CD14-positive monocyte (primary cell): ENCODE data around the gene KDM7A. TPM values are rescaled to one million over a fixed set of nuclear protein-coding genes. Genes with fewer than 3 reads are reported as not detected.

Source experiments
- DNase-seq, 3 donors: peaks; one replicate each; pipeline ENCODE4 v3.0.0-alpha.2; 2011 to 2022
- H2AFZ ChIP-seq: 2 replicates; pipeline ENCODE4 v1.6.0; 2012; ENCODE audit warnings: mild to moderate bottlenecking, low read depth, low read length, inconsistent platforms; ENCODE audit not compliant: insufficient read depth, poor library complexity, severe bottlenecking
- H3K27ac ChIP-seq, 2 donors: 1 replicate in 1 of 2; 2 replicates in 1 of 2; pipeline ENCODE4 v1.5.1; 2012 to 2013; ENCODE audit warnings: low read length in 2 of 2, control low read depth in 1 of 2, inconsistent platforms in 1 of 2, low read depth in 1 of 2, mild to moderate bottlenecking in 1 of 2
- H3K27me3 ChIP-seq, 2 donors: one replicate each; pipeline versions ENCODE4 v1.6.0 to v1.6.1; 2011 to 2013; ENCODE audit warnings: low read length in 2 of 2; ENCODE audit not compliant: control insufficient read depth in 2 of 2, insufficient read depth in 2 of 2
- H3K36me3 ChIP-seq, 2 donors: replicated peaks in 1 of 2; 1 replicate in 1 of 2; 2 replicates in 1 of 2; pipeline versions ENCODE4 v1.5.1 to v1.6.1; 2012 to 2013; ENCODE audit warnings: low read length in 2 of 2, control low read depth in 1 of 2, inconsistent platforms in 1 of 2, mild to moderate bottlenecking in 1 of 2; ENCODE audit not compliant: insufficient read depth in 2 of 2, control insufficient read depth in 1 of 2
- H3K4me1 ChIP-seq, 2 donors: 1 replicate in 1 of 2; 2 replicates in 1 of 2; pipeline versions ENCODE4 v1.5.1 to v1.6.1; 2012 to 2013; ENCODE audit warnings: low read length in 2 of 2, control low read depth in 1 of 2, inconsistent platforms in 1 of 2, mild to moderate bottlenecking in 1 of 2, moderate library complexity in 1 of 2; ENCODE audit not compliant: insufficient read depth in 2 of 2, control insufficient read depth in 1 of 2
- H3K4me2 ChIP-seq: replicated peaks from 2 replicates; pipeline ENCODE3; 2012; ENCODE audit warnings: low read length, moderate library complexity, mild to moderate bottlenecking; ENCODE audit not compliant: poor library complexity, severe bottlenecking; ENCODE audit errors: extremely low read depth
- H3K4me3 ChIP-seq, 3 experiments: fragments of 200-600 bp in 1 of 3; sonication (generic) in 1 of 3; replicated peaks in 1 of 3; 1 replicate in 2 of 3; 2 replicates in 1 of 3; pipeline ENCODE4 v1.5.1; 2011 to 2013; ENCODE audit warnings: low read length in 3 of 3, mild to moderate bottlenecking in 3 of 3, control low read depth in 2 of 3, low read depth in 2 of 3, inconsistent platforms in 1 of 3, moderate library complexity in 1 of 3
- H3K79me2 ChIP-seq: 2 replicates; pipeline ENCODE4 v1.6.0; 2012; ENCODE audit warnings: mild to moderate bottlenecking, control low read depth, inconsistent platforms, low read length, moderate library complexity; ENCODE audit not compliant: insufficient read depth
- H3K9ac ChIP-seq: 2 replicates; pipeline ENCODE4 v1.6.0; 2017; ENCODE audit warnings: low read length, mild to moderate bottlenecking; ENCODE audit not compliant: insufficient read depth, poor library complexity, severe bottlenecking
- H3K9me3 ChIP-seq, 2 donors: replicated peaks in 1 of 2; 1 replicate in 1 of 2; 2 replicates in 1 of 2; pipeline versions ENCODE4 v1.5.1 to v1.6.1; 2012 to 2013; ENCODE audit warnings: low read length in 2 of 2, control low read depth in 1 of 2; ENCODE audit not compliant: control insufficient read depth in 1 of 2, insufficient read depth in 1 of 2
- H4K20me1 ChIP-seq: 2 replicates; pipeline ENCODE4 v1.6.0; 2012; ENCODE audit warnings: mild to moderate bottlenecking, low read length, control low read depth, moderate library complexity; ENCODE audit not compliant: insufficient read depth
- H3K27ac Mint-ChIP-seq, 7 donors: one replicate each; pipeline ENCODE4 v1.8.0; 2020; ENCODE audit warnings: mild to moderate bottlenecking in 7 of 7, mixed read lengths in 7 of 7, moderate library complexity in 6 of 7, inconsistent platforms in 2 of 7
- H3K27me3 Mint-ChIP-seq, 3 donors: one replicate each; pipeline ENCODE4 v1.8.0; 2021 to 2022; ENCODE audit warnings: low read depth in 3 of 3, mild to moderate bottlenecking in 3 of 3, mixed read lengths in 3 of 3, moderate library complexity in 3 of 3, inconsistent platforms in 1 of 3
- H3K36me3 Mint-ChIP-seq, 2 donors: one replicate each; pipeline ENCODE4 v1.8.0; 2020; ENCODE audit warnings: mixed read lengths in 2 of 2, inconsistent platforms in 1 of 2, mild to moderate bottlenecking in 1 of 2
- H3K4me1 Mint-ChIP-seq: one replicate; pipeline ENCODE4 v1.8.0; 2020; ENCODE audit warnings: mild to moderate bottlenecking, mixed read lengths
- H3K4me3 Mint-ChIP-seq, 2 donors: one replicate each; pipeline ENCODE4 v1.8.0; 2020; ENCODE audit warnings: mild to moderate bottlenecking in 2 of 2, mixed read lengths in 2 of 2, moderate library complexity in 1 of 2
- H3K9me3 Mint-ChIP-seq, 7 donors: one replicate each; pipeline ENCODE4 v1.8.0; 2020 to 2022; ENCODE audit warnings: mixed read lengths in 7 of 7, mild to moderate bottlenecking in 6 of 7, moderate library complexity in 6 of 7, inconsistent platforms in 2 of 7
- CTCF ChIP-seq: fragments of 200-600 bp; IDR thresholded peaks from one replicate; pipeline ENCODE4 v1.8.0; 2022; ENCODE audit warnings: antibody characterized with exemption, mild to moderate bottlenecking
- WGBS: methylation state at CpG from one replicate; pipeline ENCODE4 v1.1.5; 2013; ENCODE audit warnings: missing lambda C conversion rate; ENCODE audit not compliant: insufficient coverage; 5-methylcytosine and 5-hydroxymethylcytosine counted together
- intact Hi-C, 2 donors: fragments of 100-400 bp; cut with micrococcal nuclease; formaldehyde crosslinking; loops; one replicate each; pipeline versions ENCODE4 v1.15.0 to v1.15.1; 2023
- polyA plus RNA-seq, 3 donors: library from polyadenylated mRNA; depleted of rRNA in 1 of 3; unstranded in 2 of 3; stranded (reverse) in 1 of 3; fragments of 300-500 nt in 2 of 3; fragments of >200 nt in 1 of 3; fragmentation: Illumina TruSeq in 2 of 3; gene quantifications; 1 replicate in 2 of 3; 2 replicates in 1 of 3; pipeline ENCODE4 v1.2.3, GENCODE V29; 2012 to 2021

The KDM7A gene
- polyA plus RNA-seq, 3 donors, result 4.9 to 37.9 (median 7.9) TPM

GRCh38 chr7:140126435-140127034 is 50.2 kb downstream of the KDM7A start:
- H3K27me3 Mint-ChIP-seq, result no peaks in the 10 kb centered on the region
- H3K4me2 ChIP-seq, result no peak overlapping the region
- peaks cover 75 to 89% of the 10 kb centered on the region in 2 donors for H3K36me3 Mint-ChIP-seq
- H3K27me3 ChIP-seq, result no peaks in the 10 kb centered on the region
- H3K27ac Mint-ChIP-seq, result no peak overlapping the region
- 100% methylated on average over 3 of the region's 6 CpGs for WGBS
- no peak for TF ChIP-seq CTCF
- H3K36me3 ChIP-seq, result peaks cover 92 to 97% of the 10 kb centered on the region in 2 donors
- H3K27ac ChIP-seq, result no peak overlapping the region
- intact Hi-C loops, result no loop called here
- H3K4me1 ChIP-seq, result no peaks in the 10 kb centered on the region
- no peak overlapping the region for H3K4me3 Mint-ChIP-seq
- H3K79me2 ChIP-seq, result no peaks in the 10 kb centered on the region
- no peak overlapping the region for H3K9ac ChIP-seq
- H3K4me3 ChIP-seq, result no peak overlapping the region
- no peaks in the 10 kb centered on the region for H3K4me1 Mint-ChIP-seq
- no peak for DNase-seq
- no peaks in the 10 kb centered on the region for H3K9me3 Mint-ChIP-seq
- H2AFZ ChIP-seq, result no peak overlapping the region
- no peaks in the 10 kb centered on the region for H3K9me3 ChIP-seq
- H4K20me1 ChIP-seq, result peaks cover 99% of the 10 kb centered on the region

DNA sequence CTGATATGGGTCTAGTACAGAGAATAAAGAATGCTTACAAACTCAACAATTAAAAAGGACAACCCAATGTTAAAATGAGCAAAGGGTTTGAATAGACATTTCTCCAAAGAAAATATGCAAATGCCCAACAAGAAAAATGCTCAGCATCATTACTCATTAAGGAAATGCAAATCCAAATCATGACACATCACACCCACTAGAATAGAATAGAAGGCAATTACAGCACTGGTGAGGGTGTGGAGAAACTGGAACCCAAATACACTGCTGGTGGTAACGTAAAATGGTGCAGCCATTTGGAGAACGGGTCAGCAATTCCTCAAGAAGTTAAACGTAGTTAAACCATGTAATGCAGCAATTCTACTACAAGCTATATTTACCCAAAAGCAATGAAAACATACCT is 53.8 kb downstream of the KDM7A start:
- H3K4me1 Mint-ChIP-seq, result no peaks in the 10 kb centered on the region
- Histone ChIP-seq H4K20me1 (peaks cover 100% of the 10 kb centered on the region), H3K36me3 (peaks cover 90 to 97% of the 10 kb centered on the region in 2 donors), H2AFZ (no peak overlapping the region), H3K4me3 (no peak overlapping the region), H3K79me2 (no peaks in the 10 kb centered on the region), H3K9ac (no peak overlapping the region), H3K27ac (no peak overlapping the region), H3K9me3 (no peaks in the 10 kb centered on the region), H3K4me2 (no peak overlapping the region), H3K4me1 (no peaks in the 10 kb centered on the region), H3K27me3 (no peaks in the 10 kb centered on the region)
- DNase-seq, result no peak
- intact Hi-C loops, result no loop called here
- no peak overlapping the region for H3K27ac Mint-ChIP-seq
- H3K4me3 Mint-ChIP-seq, result no peak overlapping the region
- TF ChIP-seq CTCF, result no peak
- H3K9me3 Mint-ChIP-seq, result no peaks in the 10 kb centered on the region
- no peaks in the 10 kb centered on the region for H3K27me3 Mint-ChIP-seq
- peaks cover 80 to 93% of the 10 kb centered on the region in 2 donors for H3K36me3 Mint-ChIP-seq
- no CpG with 5 or more reads among the region's 3 CpGs for WGBS
